ENCODE measurements around the gene RNF2.

DNA sequence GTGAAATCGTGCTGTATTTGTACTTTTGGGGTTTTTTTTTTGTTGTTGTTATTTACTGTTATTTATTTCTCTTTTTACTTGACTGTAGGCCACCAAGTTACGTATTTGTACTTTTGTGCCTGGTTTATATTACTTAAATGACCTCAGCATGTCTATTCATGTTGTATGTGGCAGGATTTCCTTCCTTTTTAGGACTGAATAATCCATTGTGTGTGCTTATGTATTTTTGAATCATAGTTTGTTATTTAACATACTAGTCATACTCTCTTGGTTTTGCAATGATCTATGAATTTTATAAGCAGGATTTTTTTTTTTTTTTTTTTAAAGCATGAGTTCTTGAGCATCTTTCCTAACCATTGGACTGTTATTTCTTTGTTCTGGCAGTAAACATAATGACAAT is 51.2 kb downstream of the RNF2 start:
- TF ChIP-seq, protein P1, sequence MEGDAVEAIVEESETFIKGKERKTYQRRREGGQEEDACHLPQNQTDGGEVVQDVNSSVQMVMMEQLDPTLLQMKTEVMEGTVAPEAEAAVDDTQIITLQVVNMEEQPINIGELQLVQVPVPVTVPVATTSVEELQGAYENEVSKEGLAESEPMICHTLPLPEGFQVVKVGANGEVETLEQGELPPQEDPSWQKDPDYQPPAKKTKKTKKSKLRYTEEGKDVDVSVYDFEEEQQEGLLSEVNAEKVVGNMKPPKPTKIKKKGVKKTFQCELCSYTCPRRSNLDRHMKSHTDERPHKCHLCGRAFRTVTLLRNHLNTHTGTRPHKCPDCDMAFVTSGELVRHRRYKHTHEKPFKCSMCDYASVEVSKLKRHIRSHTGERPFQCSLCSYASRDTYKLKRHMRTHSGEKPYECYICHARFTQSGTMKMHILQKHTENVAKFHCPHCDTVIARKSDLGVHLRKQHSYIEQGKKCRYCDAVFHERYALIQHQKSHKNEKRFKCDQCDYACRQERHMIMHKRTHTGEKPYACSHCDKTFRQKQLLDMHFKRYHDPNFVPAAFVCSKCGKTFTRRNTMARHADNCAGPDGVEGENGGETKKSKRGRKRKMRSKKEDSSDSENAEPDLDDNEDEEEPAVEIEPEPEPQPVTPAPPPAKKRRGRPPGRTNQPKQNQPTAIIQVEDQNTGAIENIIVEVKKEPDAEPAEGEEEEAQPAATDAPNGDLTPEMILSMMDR (IDR thresholded peaks at IDR 0.05), result no peak
- TF ChIP-seq POLR2A (IDR thresholded peaks at IDR 0.05) (no peak), POLR2AphosphoS5 (IDR thresholded peaks at IDR 0.05) (no peak), EP300 (IDR thresholded peaks at IDR 0.05) (no peak)
